ENCODE results near the gene TREM1.

DNA sequence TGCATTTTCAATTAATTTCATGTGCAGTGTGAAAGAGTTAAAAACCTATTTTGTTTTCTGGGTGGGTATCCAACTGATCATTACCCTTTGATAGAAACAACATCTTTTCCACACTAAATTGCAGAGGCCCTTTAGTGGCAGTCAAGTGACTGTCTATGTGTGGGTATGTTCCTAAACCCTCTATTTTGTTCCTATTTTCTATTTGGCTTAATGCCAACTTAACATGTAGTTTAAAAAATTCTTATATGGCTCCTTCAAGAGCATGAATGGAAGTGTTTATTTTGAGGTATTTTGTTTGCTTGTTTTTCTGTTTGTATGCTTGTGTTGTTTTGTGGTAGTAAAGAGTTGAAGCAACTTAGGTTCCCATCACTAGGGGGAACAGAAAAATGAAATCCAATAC is 19.9 kb downstream of the TREM1 start:
- TF ChIP-seq, protein P1, sequence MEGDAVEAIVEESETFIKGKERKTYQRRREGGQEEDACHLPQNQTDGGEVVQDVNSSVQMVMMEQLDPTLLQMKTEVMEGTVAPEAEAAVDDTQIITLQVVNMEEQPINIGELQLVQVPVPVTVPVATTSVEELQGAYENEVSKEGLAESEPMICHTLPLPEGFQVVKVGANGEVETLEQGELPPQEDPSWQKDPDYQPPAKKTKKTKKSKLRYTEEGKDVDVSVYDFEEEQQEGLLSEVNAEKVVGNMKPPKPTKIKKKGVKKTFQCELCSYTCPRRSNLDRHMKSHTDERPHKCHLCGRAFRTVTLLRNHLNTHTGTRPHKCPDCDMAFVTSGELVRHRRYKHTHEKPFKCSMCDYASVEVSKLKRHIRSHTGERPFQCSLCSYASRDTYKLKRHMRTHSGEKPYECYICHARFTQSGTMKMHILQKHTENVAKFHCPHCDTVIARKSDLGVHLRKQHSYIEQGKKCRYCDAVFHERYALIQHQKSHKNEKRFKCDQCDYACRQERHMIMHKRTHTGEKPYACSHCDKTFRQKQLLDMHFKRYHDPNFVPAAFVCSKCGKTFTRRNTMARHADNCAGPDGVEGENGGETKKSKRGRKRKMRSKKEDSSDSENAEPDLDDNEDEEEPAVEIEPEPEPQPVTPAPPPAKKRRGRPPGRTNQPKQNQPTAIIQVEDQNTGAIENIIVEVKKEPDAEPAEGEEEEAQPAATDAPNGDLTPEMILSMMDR (IDR thresholded peaks at IDR 0.05): no peak
- no peak for TF ChIP-seq POLR2A (IDR thresholded peaks at IDR 0.05)
